Naive B cell (primary cell): ENCODE measurements around the gene NR5A1. TPM values are rescaled to one million over a fixed set of nuclear protein-coding genes. Genes with fewer than 3 reads are reported as not detected.

Experiments
- ATAC-seq, 2 donors: fragments of 150-1000 bp; cut with Tn5 transposase; 2 replicates each; pipeline ENCODE4 v1.10.0; 2021; ENCODE audit warnings: low read depth in 2 of 2, mild to moderate bottlenecking in 2 of 2, moderate library complexity in 2 of 2
- DNase-seq: peaks from one replicate; pipeline ENCODE4 v3.0.0; 2022
- H3K27ac Mint-ChIP-seq, 6 donors: one replicate each; pipeline ENCODE4 v1.8.0; 2020 to 2022; ENCODE audit warnings: mild to moderate bottlenecking in 6 of 6, mixed read lengths in 6 of 6, moderate library complexity in 5 of 6, inconsistent platforms in 2 of 6
- H3K27me3 Mint-ChIP-seq, 3 donors: one replicate each; pipeline ENCODE4 v1.8.0; 2021 to 2022; ENCODE audit warnings: mixed read lengths in 3 of 3, mild to moderate bottlenecking in 1 of 3
- H3K36me3 Mint-ChIP-seq, 2 donors: one replicate each; pipeline ENCODE4 v1.8.0; 2020 to 2022; ENCODE audit warnings: mixed read lengths in 2 of 2, inconsistent platforms in 1 of 2, mild to moderate bottlenecking in 1 of 2
- H3K4me1 Mint-ChIP-seq, 3 donors: one replicate each; pipeline ENCODE4 v1.8.0; 2020 to 2022; ENCODE audit warnings: mixed read lengths in 3 of 3, inconsistent platforms in 1 of 3, mild to moderate bottlenecking in 1 of 3, moderate library complexity in 1 of 3
- H3K4me3 Mint-ChIP-seq, 8 donors: one replicate each; pipeline ENCODE4 v1.8.0; 2020 to 2022; ENCODE audit warnings: mild to moderate bottlenecking in 8 of 8, mixed read lengths in 8 of 8, moderate library complexity in 8 of 8, inconsistent platforms in 2 of 8
- H3K9me3 Mint-ChIP-seq, 7 donors: one replicate each; pipeline ENCODE4 v1.8.0; 2020 to 2022; ENCODE audit warnings: mixed read lengths in 7 of 7, mild to moderate bottlenecking in 5 of 7, inconsistent platforms in 2 of 7, moderate library complexity in 1 of 7
- polyA plus RNA-seq, 6 donors: library from polyadenylated mRNA; unstranded; fragments of 300-500 nt; fragmentation: Illumina TruSeq; gene quantifications; one replicate each; pipeline ENCODE4 v1.2.3, GENCODE V29; 2021; ENCODE audit warnings: low read depth in 6 of 6

Gene NR5A1
- not detected for polyA plus RNA-seq

DNA sequence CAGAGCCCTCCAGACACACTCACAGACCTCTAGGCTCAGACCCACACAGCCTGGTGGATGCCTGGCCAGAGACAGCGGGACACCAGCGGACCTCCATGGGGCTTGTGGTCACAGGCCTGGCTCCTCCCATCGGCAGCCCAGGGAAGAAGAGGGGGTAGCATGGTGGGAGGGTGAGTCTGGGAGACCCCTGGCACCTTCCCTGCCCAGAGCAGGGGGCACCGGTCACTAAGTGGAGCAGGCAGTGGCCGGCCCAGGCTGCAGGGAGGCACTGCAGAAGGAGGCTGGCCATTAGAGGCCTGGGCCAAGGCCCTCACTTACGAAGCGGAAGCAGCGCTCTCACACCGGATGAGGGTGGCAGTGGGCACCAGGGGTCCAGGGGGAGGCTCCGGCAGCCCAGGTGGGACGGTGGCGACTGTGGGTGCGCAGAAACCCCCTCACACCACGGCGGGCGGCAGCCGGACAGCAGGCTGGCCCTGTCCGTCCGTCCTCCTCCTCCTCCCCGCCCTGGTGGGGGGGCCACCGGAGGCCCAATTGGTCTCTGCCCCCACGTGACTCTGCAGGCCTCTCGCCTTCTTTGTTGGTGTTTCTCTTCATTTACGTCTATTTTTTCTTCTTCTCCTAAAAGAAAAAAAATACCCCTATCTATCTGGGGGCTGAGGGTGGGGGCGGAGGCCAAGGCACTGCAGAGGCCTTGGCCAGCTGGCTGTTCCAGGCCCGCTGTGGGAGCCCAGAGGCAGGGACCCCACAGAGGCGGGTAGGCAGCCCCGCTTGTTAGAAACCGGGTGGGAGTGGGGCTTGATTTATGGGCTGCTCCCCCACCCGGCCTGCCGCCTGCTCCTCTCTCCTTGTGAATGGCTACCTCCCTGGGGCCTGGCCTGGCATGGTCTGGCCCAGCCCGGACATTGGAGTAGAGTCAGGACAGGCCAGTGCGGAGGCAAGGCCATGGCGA, at the start of gene NR5A1:
Gene NR5A1, minus strand, starts transcription at position 469 of the 949 bp plus-strand sequence. CDS start 4,004 bp downstream, outside the sequence.
- Mint-ChIP-seq H3K4me1 (peaks cover 13 to 20% (median 15%) of the 10 kb centered on the region in 3 donors), H3K36me3 (peaks cover 0 to 9% of the 10 kb centered on the region in 2 donors), H3K27me3 (peaks cover 7 to 61% (median 55%) of the 10 kb centered on the region in 3 donors), H3K9me3 (peaks cover 0 to 4% (median 0%) of the 10 kb centered on the region in 7 donors), H3K4me3 (peak within 1 kb of the TSS in 2 of 8 donors; percentile 10 to 35), H3K27ac (no peak within 1 kb of the TSS)
- ATAC-seq = no peak
- DNase-seq = no peak

DNA sequence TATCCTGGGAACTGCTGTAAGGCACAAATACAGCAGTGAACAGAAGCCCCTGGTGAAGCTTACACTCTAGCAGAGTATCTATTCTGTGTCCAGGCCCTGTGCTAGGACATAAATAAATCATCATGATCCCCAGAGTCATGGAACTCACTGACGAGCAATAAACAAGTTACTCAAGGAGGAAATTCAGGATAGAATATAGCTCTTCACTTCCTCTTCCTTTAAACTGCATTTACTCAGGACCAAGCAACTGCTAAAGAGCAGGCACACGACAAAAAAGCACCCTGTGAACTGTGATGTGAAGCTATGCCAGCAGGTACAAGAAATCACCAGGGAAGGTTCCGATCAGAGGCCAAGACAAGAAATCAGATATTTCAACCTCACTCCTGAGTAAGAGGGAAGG, 47.8 kb upstream of the NR5A1 start:
- Mint-ChIP-seq H3K36me3 (no peaks in the 10 kb centered on the region), H3K27ac (peak overlapping the region in 1 of 6 donors; percentile 85), H3K4me3 (no peak overlapping the region), H3K4me1 (no peaks in the 10 kb centered on the region), H3K9me3 (no peaks in the 10 kb centered on the region), H3K27me3 (peaks cover 0 to 4% (median 0%) of the 10 kb centered on the region in 3 donors)
- ATAC-seq (no peak), DNase-seq (no peak)

DNA sequence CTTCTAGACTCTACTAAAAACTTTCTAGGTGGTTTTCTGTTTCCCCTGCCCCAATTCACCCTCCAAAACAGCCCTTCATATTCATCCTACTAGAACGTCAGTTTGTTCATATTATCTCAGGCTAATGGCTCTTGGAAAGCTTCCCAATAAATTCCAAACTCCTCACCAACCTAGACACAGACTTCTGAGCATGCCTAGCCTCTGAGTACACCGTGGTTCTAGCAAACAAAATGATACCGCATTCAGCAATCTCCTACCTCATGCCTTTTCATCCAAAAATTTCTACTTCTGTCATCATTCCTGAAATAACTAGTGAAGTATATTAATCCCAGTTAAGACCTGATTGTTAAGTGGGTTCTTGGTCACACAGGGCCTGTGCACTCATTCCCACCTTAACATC, 46.5 kb upstream of the NR5A1 start:
- no peaks in the 10 kb centered on the region for H3K4me1 Mint-ChIP-seq
- H3K27ac Mint-ChIP-seq = no peak overlapping the region
- no peak overlapping the region for H3K4me3 Mint-ChIP-seq
- ATAC-seq = no peak
- H3K27me3 Mint-ChIP-seq = peaks cover 0 to 4% (median 0%) of the 10 kb centered on the region in 3 donors
- no peak for DNase-seq
- H3K36me3 Mint-ChIP-seq = no peaks in the 10 kb centered on the region
- no peaks in the 10 kb centered on the region for H3K9me3 Mint-ChIP-seq

DNA sequence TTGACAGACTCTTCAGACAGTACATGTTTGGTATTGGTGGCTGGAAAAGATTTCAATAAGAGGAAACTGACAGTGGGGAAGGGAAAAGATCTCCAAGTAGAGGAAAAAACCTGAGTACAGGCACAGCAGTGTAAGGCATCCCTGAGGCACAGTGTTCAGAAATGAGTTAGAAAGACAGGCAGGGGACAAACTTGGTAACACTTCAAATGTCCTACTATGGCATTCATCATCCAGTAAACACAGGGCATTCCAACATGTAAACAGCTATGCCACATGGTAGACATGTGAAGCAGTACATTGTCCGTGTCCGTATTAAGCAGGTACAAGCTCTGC, 45.0 kb upstream of the NR5A1 start:
- no peak overlapping the region for H3K27ac Mint-ChIP-seq
- peaks cover 0 to 4% (median 0%) of the 10 kb centered on the region in 3 donors for H3K27me3 Mint-ChIP-seq
- ATAC-seq (no peak), DNase-seq (no peak)
- no peaks in the 10 kb centered on the region for H3K9me3 Mint-ChIP-seq
- H3K4me3 Mint-ChIP-seq = no peak overlapping the region
- H3K4me1 Mint-ChIP-seq = no peaks in the 10 kb centered on the region
- no peaks in the 10 kb centered on the region for H3K36me3 Mint-ChIP-seq

DNA sequence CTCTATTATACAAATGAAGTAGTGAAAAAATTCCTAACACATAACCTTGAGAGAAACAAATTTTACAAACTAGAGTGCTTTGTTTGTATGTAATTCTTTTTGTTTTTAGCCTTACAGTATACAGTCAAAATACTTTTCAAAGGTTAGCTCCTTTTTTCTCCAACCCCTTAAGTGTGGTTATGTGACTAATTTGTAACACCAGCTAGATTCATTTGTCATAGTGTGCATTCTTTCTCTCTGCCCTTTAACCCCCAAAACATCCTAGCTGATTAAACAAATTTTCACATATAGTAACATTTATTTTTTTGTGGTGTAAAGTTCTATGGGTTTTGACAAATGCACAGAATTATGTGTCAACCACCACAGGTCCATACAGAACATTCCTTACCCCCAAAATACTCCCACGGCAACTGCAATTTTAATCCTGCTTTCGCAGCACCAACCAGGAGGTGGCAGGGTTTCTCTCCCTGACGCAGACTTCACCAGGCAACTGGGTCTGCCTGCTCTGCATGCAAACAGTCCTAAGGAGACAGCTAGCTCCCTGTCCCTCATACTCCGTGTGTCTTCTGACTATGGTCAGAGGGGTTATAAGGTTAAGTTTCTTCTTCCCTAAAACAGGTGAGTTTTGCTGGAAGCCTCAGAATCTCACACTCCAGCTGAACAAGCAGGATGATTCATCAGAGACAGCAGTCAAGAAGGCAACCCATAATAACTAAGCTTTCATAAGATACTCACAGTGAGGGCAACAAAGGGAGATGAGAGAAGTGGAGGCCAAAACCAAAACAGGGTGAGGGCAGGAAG, 44.5 kb upstream of the NR5A1 start:
- no peak for ATAC-seq
- no peaks in the 10 kb centered on the region for H3K9me3 Mint-ChIP-seq
- no peaks in the 10 kb centered on the region for H3K36me3 Mint-ChIP-seq
- H3K4me1 Mint-ChIP-seq = no peaks in the 10 kb centered on the region
- no peak for DNase-seq
- no peak overlapping the region for H3K27ac Mint-ChIP-seq
- no peak overlapping the region for H3K4me3 Mint-ChIP-seq
- H3K27me3 Mint-ChIP-seq = peaks cover 0 to 4% (median 0%) of the 10 kb centered on the region in 3 donors

DNA sequence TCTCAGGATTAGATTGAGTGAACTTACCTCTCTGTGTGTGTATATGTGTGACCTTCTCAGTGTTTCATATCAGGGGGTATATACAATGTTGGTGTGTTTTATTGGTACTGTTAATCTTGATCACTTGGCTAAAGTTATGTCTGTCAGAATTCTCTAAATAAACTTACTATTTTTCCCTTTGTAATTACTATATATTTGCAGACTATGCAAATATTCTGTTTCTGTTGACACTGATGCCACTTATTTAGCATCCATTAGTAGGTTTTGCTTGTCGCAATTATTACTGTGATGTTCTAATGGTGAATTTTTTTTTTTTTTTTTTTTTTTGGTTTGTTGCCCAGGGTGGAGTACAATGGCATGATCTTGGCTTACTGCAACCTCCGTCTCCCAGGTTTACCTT, 42.9 kb upstream of the NR5A1 start:
- Mint-ChIP-seq H3K36me3 (no peaks in the 10 kb centered on the region), H3K4me3 (no peak overlapping the region), H3K27me3 (no peaks in the 10 kb centered on the region), H3K27ac (no peak overlapping the region), H3K9me3 (no peaks in the 10 kb centered on the region), H3K4me1 (no peaks in the 10 kb centered on the region)
- ATAC-seq (no peak), DNase-seq (no peak)

DNA sequence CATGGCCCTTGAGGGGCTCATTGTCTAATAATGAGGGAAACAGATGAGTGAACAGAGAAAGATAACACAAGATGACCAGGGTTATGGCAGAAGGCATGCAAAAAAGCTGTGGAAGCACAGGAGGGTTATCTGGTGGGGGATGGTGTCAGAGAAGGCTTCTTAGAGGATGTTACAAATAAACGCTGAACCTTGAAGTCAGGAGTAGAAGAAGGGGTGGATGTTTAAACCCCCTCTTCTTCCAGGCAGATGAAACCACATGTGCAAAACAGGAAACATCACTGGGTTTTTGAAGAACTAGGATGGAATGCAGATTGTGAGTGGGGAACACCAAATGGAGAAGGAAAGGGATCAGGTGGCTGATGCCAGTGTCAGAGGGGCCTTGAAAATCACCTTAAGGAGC, 41.8 kb upstream of the NR5A1 start:
- no peak for ATAC-seq
- no peak for DNase-seq
- H3K4me3 Mint-ChIP-seq = no peak overlapping the region
- no peaks in the 10 kb centered on the region for H3K9me3 Mint-ChIP-seq
- no peaks in the 10 kb centered on the region for H3K4me1 Mint-ChIP-seq
- no peak overlapping the region for H3K27ac Mint-ChIP-seq
- H3K27me3 Mint-ChIP-seq = no peaks in the 10 kb centered on the region
- H3K36me3 Mint-ChIP-seq = no peaks in the 10 kb centered on the region

DNA sequence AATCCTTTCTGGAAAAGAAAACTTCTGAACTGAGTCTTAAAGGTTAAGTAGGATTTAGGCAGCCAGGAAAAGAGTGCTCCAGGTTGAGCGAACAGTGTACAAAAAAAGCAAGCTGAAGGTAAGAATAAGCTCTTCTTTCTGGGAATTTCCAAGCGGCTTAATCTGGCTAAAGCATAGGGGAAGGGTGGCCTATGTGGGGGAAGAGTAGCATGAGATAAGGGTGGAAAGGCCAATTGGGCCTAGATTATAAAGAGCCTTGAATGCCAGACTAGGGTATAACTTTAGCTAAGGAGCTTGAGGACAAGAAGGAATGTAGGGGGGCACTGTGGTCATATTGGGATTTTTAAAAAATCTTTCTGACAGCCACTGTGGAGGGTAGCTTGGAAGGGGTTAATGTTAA, 37.3 kb upstream of the NR5A1 start:
- Mint-ChIP-seq H3K4me1 (no peaks in the 10 kb centered on the region), H3K36me3 (no peaks in the 10 kb centered on the region), H3K4me3 (no peak overlapping the region), H3K27ac (no peak overlapping the region), H3K27me3 (no peaks in the 10 kb centered on the region), H3K9me3 (no peaks in the 10 kb centered on the region)
- DNase-seq (no peak), ATAC-seq (no peak)

DNA sequence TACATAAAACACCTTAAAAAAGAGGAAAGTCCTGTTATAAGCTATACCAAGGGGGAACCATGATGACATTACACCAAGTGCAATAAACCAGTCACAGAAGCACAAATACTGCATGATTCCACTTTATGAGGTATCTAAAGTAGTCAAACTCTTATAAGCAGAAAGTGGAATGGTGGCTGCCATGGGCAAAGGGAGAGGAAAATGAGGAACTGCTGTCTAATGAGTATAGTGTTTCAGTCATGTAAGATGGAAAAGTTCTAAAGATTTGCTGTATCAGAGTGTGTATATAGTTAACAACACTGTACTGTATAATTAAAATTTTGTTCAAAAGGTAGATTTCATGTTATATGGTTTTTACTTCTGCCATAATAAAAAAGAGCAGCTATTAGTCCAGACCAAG, 34.6 kb upstream of the NR5A1 start:
- no peaks in the 10 kb centered on the region for H3K9me3 Mint-ChIP-seq
- no peaks in the 10 kb centered on the region for H3K27me3 Mint-ChIP-seq
- no peaks in the 10 kb centered on the region for H3K36me3 Mint-ChIP-seq
- no peak overlapping the region for H3K4me3 Mint-ChIP-seq
- DNase-seq (no peak), ATAC-seq (no peak)
- H3K27ac Mint-ChIP-seq = no peak overlapping the region
- H3K4me1 Mint-ChIP-seq = no peaks in the 10 kb centered on the region

DNA sequence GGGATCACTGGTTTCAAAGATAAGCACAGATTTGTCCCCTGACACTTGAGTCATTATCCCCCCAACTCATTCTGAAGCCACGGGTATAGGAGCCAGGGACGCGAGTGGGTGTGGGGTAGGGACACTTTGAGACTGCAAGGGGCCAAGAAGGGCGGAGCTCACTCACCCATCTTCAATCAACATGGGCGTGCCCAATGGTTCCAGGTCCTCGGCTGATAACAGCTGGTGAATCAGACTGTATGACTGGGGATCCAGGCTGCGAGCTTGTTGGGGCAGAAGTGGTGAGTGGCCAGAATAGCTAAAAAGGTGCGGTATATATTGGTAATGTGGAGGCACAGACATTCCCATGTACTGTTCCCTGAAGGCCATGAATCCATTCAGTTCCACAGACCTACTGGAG, 30.7 kb upstream of the NR5A1 start:
- H3K9me3 Mint-ChIP-seq = no peaks in the 10 kb centered on the region
- H3K27ac Mint-ChIP-seq = no peak overlapping the region
- no peaks in the 10 kb centered on the region for H3K4me1 Mint-ChIP-seq

DNA sequence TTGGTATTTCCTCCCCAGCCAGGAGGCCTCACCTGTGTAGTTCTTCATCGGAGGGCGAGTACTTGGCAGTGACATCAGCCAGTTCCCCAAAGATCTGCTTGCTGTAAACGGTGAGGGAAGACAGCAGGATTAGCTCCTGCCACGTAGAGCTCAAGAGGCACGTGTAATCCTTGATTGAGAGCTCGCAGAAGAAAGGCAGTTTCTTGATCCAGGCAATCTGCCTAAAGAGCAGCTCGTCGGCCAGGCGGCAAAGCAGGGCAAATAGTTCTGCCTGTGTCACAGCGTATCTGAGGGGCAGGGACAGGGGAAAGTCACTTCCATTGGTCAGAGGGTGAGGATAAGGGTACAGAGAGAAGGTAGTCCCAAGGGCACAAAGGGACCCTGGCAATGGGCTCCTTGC, 28.6 kb upstream of the NR5A1 start:
- Mint-ChIP-seq H3K27ac (peak overlapping the region in 2 of 6 donors; percentile 71 to 79), H3K4me3 (no peak overlapping the region), H3K4me1 (no peaks in the 10 kb centered on the region), H3K27me3 (no peaks in the 10 kb centered on the region), H3K36me3 (no peaks in the 10 kb centered on the region), H3K9me3 (no peaks in the 10 kb centered on the region)
- ATAC-seq (no peak), DNase-seq (no peak)

More for the DNA sequence above, 30.7 kb upstream of the NR5A1 start:
- ATAC-seq = no peak
- DNase-seq = no peak
- no peaks in the 10 kb centered on the region for H3K27me3 Mint-ChIP-seq
- H3K36me3 Mint-ChIP-seq = no peaks in the 10 kb centered on the region
- H3K4me3 Mint-ChIP-seq = no peak overlapping the region

DNA sequence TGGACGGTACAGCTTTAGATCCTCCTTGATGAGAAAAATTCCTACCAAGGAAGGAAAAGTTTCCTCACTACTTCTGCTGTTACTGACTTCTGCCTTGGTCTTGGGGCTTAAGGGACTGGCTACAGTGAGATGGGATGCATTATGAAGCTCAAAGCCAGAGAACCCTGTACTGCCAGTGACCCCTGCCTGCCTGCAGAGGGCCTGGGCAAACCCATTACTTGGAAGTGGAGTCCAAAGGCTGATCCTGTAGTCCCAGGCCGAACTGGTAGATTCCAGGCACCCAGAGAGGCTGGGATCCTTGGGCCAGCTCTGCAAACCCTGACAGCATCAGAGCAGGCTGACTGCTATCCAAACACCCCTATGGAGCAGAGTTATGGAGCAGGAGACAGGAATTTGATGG, 25.7 kb upstream of the NR5A1 start:
- no peak for DNase-seq
- Mint-ChIP-seq H3K4me3 (no peak overlapping the region), H3K9me3 (no peaks in the 10 kb centered on the region), H3K27me3 (no peaks in the 10 kb centered on the region), H3K27ac (peak overlapping the region in 1 of 6 donors; percentile 67), H3K36me3 (no peaks in the 10 kb centered on the region), H3K4me1 (no peaks in the 10 kb centered on the region)
- ATAC-seq = no peak

DNA sequence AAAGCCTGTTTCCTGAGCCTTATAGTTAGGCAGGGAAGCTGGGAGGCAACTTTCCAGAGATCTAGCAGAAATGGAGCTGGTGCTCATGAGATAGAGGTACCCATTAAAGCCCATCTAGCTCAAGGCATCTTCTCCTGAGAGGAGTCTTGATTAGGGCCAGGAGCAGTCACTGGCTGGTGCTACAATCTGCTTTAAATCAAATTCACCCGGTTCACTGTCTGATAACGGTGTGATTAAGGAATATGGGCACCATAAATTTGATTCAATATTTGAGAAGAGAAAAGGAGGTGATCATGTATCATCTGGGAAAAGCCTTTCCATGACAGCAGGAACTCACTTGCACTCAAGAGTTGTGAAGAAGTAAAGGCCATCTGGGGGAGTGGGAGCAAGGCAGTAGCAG, 23.9 kb upstream of the NR5A1 start:
- no peak for ATAC-seq
- H3K27ac Mint-ChIP-seq = no peak overlapping the region
- DNase-seq = no peak
- H3K27me3 Mint-ChIP-seq = no peaks in the 10 kb centered on the region
- no peaks in the 10 kb centered on the region for H3K9me3 Mint-ChIP-seq
- no peak overlapping the region for H3K4me3 Mint-ChIP-seq
- H3K4me1 Mint-ChIP-seq = no peaks in the 10 kb centered on the region
- H3K36me3 Mint-ChIP-seq = no peaks in the 10 kb centered on the region

DNA sequence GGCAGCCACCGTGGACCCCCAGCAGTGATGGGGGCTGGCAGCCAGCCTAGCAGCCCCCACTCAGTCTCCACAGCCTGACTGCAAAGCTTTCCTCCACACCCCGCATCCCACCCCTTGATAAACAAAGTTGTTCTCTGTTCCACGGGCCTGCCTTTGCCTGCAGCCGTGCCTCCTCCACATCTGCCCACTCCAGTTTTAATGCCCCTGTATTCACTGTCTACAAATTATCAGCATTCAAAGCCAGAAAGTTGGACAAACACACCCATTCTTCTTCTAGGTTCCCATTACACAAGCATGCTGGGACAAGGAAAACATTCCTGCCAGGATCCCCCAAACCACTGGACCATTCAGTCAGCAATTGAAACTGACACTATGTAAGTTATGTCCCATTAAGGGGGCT, 23.0 kb upstream of the NR5A1 start:
- H3K27me3 Mint-ChIP-seq = no peaks in the 10 kb centered on the region
- no peaks in the 10 kb centered on the region for H3K4me1 Mint-ChIP-seq
- peak overlapping the region in 1 of 6 donors; percentile 39 for H3K27ac Mint-ChIP-seq
- no peak overlapping the region for H3K4me3 Mint-ChIP-seq
- no peak for ATAC-seq
- H3K36me3 Mint-ChIP-seq = no peaks in the 10 kb centered on the region
- DNase-seq = no peak
- H3K9me3 Mint-ChIP-seq = no peaks in the 10 kb centered on the region
